ENCODE measurements around the gene GSX1.
A peak's percentile ranks its signal among the peaks of the same experiment; 100 is the strongest.
"Not testable (repeated sequence)": the region's sequence is repeated elsewhere in the genome, so short reads cannot be mapped to it uniquely, and the experiment has no call there.

GSX1 gene

DNA sequence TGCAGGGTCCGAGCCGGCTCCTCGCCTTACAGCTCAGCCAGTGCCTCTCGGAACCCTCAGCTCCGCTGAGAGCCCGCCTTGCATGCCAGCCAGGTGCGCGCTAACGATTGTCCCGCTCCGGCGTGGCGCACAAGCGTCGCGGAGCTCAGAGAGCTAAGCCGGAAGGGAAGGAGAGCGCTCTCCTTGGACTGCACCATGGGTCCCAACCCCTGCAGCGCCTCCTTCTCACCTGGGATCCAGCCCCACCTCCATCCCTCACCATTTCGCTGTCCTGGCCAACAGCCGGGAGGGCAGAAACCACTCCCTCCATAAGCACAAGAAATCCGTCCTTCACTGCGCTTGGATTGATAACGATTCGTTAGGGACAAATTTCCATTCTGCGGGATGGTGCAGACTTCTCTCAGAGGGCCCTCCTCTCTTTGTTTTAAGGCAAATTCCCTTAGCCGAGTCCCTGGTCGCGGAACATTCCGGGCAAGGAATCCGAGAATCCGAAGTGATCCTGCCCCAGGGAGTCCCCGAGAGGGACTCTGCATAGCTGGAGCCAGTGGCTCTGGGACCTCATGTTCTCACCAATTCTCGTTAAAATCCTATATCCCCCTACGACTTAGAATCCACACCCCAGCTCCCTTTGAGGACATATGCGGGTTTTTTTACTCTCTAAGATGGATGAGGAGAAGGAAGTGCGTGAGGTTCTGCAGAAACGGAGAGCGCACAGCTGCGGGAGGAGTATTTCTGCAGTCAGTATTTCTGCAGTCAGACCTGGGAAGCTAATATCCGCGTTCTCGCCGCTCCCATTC is 2.8 kb downstream of the GSX1 start:
- DNase-seq: no peak

DNA sequence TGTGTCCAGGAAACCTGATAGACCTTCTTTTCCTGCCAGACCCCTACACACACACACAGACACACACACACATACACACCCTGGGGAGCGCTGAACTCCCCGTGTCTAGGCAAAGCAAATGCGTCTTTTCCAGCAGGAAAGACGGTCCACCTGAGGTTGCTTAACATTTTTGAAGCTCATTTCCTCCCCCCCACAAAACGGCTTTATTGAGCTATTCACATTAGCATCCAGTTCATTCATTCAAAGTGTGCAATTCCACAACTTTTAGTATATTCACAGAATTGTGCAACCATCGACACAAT is 3.4 kb downstream of the GSX1 start:
- DNase-seq: no peak

DNA sequence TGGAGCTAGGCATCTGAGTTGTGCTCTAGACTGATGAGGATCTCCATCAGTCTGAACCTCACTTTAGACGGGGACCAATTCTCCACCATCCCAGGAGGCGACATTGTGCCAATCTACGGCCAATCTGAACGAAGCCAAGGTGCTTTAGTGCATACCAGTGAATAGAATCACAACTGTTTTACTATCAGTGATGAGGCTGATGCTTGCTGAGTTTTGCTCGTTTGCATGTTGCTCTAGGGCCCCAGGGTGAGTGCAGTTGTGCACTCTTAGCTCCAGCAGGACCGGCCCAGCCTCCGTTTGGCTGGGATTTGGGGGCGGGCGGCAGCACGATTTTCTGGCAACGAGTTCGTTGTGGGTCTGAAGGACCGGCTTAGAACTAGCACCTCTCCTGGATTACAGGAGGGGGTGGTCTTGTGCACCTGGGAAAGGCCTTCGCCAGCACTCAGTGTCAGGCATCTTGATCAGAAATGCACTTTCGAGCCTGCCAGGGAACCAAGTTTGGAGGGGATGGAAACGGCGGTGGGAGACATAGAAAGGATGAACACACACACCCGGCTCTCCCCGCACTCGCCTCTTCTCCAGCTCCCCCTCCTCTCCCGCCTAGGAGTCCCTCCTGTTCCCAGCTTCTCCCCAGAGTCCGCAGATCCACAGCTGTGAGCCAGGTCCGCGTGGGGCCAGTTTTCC is 4.4 kb downstream of the GSX1 start:
- no peak for DNase-seq

DNA sequence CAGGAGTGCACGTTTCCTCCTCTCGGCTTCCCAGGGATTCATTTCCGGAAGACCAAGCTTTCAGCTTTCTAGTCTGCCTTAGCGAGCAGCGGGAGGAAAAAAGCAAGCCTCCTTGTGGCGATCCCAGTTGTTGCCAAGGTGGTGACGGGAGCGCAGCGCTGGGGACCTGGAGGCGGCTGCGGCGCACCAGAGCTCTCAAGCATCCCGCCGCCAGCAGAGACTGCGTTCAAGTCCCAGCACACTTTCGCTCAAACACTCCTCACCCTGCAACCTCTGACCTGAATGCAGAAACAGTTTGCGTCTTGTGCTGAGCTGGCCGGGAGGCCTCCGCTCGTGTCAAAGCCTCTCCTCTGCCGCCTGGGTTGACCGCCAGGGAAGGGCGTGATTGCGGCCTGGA is 4.9 kb downstream of the GSX1 start:
- peak; percentile 46 for DNase-seq

DNA sequence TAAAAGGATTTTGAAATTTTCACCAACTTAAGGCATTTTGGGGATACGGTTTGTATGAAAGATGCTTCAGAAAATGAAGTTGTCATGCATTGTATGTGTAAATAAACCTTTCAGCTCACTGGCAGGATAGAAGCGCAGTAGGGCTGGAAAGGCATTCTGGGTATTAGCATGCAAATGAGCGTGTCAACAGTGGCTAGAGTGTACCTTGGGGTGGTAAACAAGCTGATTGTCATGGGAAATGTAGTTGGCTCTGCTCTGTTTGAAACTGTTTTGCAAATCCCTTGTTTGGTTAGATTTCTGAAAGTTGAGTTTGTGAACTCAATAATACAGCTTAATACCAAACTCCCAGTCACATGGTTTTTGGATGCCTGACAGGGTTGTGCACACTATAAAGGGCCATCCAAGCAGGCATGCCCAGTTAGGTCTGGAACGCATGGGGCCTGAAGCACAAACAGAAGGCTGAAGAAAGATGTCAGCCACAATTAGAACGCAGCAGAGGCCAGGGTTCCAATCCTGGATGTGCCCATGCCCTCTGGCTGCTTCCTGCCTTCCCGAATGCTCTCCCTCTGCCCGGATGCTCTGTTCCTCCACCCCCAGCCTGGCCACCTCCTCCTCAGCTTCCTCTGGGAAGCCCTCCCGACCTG is 14.6 kb downstream of the GSX1 start:
- DNase-seq: no peak

DNA sequence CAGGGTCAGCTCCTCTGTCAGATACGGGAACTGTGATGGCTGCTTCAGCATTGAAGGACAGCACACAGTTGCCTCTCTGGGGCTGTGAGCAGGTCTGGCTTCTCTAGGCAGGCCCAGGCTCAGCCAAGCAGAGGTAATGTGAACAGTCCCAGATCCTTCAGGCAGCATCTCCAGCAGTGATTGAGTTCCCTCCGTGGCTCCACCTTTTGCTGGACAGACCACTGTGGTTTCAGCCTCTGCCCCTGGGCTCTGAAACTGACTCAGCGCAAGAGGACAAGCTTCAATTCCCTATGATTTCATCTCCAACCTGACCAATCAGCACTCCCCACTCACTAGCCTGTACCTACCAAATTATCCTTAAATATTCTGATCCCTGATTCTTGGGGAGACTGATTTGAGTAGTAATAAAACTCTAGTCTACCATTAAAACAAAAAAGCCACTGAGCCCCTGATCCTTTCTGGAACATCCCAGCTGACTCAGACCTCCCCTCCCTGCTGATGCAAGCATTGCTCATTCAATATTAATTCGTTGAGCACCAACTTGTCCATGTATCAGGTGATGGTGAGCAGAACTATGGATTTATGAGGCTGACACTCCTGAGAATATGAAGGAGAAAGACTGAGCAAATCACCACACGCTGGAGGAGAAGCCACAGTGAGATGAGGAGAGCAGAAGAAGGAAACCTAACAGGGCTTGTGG is 16.7 kb downstream of the GSX1 start:
- no peak for DNase-seq

- no peak for DNase-seq
These were observed 17.7 kb downstream of the GSX1 start for GRCh38 chr13:27810009-27810408.

DNA sequence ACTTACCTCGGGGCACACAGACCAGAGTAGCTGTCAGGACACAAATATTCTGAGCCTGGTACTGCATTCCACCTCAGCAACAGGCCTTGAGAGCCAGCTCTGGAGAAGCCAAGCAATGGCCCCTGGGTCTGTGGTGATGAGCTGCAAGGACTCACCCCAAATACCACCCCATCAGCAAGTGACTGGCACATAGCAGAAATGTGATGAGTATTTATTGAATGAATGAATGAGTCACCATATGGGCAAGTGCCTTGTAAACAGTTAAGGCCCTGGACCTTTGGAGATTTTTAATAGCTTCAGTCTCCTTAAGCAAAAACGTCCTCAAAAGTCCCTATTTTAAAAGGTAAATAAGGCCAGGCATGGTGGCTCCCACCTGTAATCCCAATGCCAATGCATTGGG is 18.2 kb downstream of the GSX1 start:
- DNase-seq: no peak

GRCh38 chr13:27813826-27814225 is 21.5 kb downstream of the GSX1 start:
- DNase-seq: no peak

GRCh38 chr13:27817832-27818231 is 25.5 kb downstream of the GSX1 start:
- DNase-seq: not testable (repeated sequence)

DNA sequence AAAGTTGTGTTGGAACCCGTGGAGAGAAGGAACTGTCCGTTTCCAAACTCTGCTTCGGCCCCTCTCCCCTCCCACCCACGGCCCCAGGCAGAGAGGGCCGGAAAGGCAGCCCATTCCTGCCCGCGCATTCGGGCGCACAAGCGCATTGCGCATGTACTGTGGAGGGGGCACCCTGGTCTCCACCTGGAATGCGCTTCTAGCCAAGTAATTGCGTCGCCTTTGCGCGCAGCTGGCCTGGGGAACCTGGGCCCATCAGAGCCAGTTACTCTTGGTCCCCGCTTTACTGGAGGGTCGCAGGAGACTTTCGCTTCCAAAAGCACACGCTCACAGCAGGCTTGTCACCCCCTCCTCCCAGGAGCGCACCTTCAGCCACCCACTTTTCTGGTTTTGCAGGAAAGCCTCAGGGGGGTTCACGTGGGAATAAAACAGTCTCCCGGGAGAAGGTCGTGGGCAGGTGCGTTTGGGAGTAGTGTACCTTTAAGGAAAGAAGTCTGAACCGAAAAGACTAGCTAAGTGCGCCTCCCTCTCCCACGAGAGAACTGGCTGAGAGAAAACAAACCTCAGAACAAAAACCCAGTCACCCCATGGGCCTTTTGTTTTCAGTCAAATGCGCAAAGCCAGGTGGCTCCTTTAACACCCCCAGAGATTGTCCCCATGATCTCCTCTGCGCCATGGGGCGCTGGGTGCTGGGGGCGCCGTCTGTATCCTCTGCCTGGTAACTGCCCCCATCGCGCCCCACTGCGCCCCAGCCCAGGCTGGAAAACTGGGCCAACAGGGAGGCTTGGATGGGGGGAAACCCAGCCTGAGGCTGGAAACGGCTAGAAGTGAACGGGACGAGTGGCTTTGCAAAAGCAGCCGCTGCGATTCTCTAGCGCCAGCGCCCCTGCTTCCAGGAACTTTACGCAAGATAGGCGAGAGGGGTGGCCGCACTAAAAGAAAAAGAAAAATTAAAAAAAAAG is 28.5 kb downstream of the GSX1 start:
- DNase-seq: peak; percentile 24

DNA sequence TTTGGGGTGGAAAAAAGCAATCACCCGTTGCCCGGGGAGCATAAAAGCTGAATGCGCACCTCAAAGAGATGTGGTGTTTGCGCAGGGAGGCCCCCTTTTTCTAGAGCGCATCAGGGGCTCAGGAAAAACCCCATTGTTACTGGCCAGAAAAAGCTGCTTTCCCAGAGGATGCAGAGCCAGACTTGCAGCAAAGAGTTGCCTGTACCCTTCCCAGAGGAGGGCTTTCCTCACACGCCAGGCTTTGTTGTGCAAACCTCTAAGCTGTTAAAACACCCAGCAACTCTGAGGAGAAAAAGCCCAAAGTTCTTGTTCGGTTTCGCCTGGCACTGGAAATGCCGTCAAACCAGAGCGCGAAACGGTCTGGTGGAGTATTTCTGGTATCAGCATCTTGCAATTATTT is 29.3 kb downstream of the GSX1 start:
- no peak for DNase-seq

DNA sequence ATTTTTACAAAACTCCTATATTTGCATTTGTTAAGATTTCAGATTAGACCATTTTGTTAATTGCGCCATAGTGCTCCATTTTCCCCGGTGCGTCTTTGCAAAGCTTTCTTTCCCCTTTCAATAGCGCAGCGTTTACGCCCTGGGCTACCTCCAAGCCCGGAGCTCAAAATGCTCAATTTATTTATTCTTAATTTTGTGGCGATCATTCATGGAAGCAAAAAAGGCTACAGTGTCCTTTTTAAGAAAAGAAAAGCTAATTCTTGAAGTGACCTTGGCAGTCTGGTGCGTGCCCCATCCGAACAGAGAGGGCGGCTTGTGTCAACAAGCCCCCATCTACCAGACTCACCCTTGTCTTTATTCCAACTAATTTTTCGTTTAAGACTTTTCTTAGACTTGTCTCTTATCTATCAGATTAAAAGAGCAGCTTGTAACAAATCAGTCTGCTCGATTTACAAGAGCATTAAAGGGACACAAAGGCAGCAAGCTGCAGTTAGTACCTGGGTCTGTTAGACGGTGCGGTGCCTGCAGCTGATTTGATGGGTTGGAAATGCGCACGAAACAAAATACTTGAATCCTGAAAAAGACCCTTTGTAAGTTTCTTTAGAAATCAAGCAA is 30.1 kb downstream of the GSX1 start:
- no peak for DNase-seq

DNA sequence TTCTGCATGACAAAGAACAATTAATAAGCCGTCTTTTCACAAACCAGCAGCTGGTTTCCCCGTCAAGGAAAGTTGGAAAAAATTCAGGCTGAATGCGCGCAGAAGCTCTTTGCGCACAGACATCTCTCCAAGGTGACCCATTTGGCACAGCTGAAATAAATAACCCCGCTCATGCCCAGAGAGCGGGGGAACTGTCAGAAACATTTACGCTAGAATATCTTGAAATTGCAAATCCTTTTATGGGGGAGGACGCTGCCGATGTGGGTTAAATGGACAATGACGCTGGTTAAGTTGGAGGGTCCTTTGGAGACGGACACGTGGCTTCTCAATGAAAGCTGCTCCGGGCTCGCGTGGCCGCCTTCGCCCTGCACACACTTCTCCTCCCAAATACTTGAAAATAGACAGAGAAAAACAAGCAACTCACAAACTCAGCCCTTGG is 30.6 kb downstream of the GSX1 start:
- no peak for DNase-seq

DNA sequence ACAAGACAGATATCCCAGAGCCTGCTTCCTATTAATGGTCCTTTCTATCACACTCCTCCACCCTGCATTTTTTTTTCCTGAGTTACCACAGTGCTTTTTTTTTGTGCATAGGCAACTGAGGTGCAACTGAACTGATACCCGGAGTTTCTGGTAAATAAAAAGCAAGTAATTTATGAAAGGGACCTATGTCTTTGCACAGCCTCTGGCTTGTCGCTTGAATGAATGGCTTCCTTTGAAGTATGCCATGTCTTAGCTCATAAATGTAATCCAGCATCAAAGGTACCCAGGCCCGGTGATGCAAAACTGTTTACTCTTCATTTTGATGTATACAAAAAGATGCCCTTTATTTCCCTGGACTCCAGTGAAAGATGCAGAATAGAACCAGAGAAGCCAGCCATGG is 31.8 kb downstream of the GSX1 start:
- no peak for DNase-seq

- DNase-seq: no peak
These were observed 32.8 kb downstream of the GSX1 start for GRCh38 chr13:27825072-27825471.

- DNase-seq: peak; percentile 86
These were observed 34.4 kb downstream of the GSX1 start for GRCh38 chr13:27826379-27827353.

DNA sequence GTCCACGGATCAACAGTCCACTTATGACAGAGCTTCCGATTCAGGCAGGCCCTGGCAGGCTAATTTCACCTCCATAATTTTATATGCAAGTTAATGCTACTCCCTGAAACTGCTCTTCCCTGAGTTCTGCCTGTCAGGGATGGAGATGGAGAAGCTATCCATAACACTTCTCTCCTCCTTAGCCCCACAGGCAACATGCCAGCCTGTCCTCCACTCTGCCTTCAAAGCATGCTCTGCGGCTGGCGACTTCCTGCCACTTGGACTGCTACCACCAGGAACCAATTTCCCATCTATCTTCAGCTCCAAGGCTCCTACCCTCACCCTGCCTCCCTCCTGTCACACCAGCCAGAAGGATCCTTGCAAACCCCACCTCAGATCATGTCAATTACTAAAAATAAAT is 35.4 kb downstream of the GSX1 start:
- no peak for DNase-seq

DNA sequence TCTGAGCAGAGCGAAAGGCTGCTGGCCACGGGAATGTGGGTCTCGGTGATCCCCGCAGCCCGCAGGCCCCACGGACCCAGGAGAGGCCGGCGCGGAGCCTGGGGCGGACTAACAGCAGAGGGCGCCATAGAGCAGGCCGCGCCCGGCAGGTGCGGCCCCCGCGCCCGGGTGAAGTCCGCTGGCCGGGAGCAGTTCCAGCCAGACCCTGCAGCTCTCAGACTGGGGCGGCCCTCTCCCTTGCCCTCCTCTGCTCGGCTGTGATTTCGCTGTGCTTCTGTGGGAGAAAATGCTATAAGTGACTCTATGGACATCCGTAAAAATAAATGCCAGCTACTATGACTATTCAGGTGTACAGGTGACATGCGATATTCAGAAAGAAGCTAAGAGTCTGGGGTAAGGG is 37.7 kb downstream of the GSX1 start:
- DNase-seq: peak; percentile 28

GRCh38 chr13:27833206-27833605 is 40.9 kb downstream of the GSX1 start:
- DNase-seq: no peak

- no peak for DNase-seq
These were observed 41.8 kb downstream of the GSX1 start for GRCh38 chr13:27834095-27834494.
